WTC11 (cell line): Measurements from ENCODE around the gene PCGF3. TPM values are rescaled to one million over a fixed set of nuclear protein-coding genes. Genes with fewer than 3 reads are reported as not detected.

ENCODE experiments used
- ATAC-seq: fragments of 200-7000 bp; cut with Tn5 transposase; 2 replicates; pipeline ENCODE4 v1.10.0; 2021; ENCODE audit warnings: mild to moderate bottlenecking, moderate library complexity
- CTCF ChIA-PET: fragments of 300-600 bp; sonication (Branson Sonifier 250); formaldehyde crosslinking; loops from one replicate; lab custom pipeline; 2021; ENCODE audit warnings: antibody characterized with exemption; lab: Charles Lee
- POLR2A ChIA-PET: fragments of 350-600 bp; sonication (Branson Sonifier 250); formaldehyde crosslinking; loops from one replicate; lab custom pipeline; 2021; ENCODE audit warnings: antibody characterized with exemption; lab: Charles Lee
- DNase-seq: peaks from one replicate; pipeline ENCODE4 v3.0.0; 2021; ENCODE audit warnings: low spot score
- H3K27ac Mint-ChIP-seq: 2 replicates; pipeline ENCODE4 v1.8.0; 2021; ENCODE audit warnings: mixed read lengths
- H3K27me3 Mint-ChIP-seq: 2 replicates; pipeline ENCODE4 v1.8.0; 2021; ENCODE audit warnings: low read depth, mild to moderate bottlenecking, moderate library complexity, mixed read lengths
- H3K36me3 Mint-ChIP-seq: 2 replicates; pipeline ENCODE4 v1.8.0; 2021; ENCODE audit warnings: mixed read lengths
- H3K4me1 Mint-ChIP-seq: 2 replicates; pipeline ENCODE4 v1.8.0; 2022; ENCODE audit warnings: mixed read lengths
- H3K4me3 Mint-ChIP-seq: 2 replicates; pipeline ENCODE4 v1.8.0; 2021; ENCODE audit warnings: mild to moderate bottlenecking, moderate library complexity, mixed read lengths
- H3K9me3 Mint-ChIP-seq: 2 replicates; pipeline ENCODE4 v1.8.0; 2021; ENCODE audit warnings: mixed read lengths
- AFF4 ChIP-seq: sonication (generic); formaldehyde crosslinking; IDR thresholded peaks from 2 replicates; pipeline ENCODE4 v1.8.1; 2023; ENCODE audit warnings: mild to moderate bottlenecking, missing genetic modification reagents, borderline replicate concordance
- ARID4B ChIP-seq: sonication (generic); formaldehyde crosslinking; IDR thresholded peaks from 2 replicates; pipeline ENCODE4 v1.8.0; 2023; ENCODE audit warnings: missing genetic modification reagents, mild to moderate bottlenecking, borderline replicate concordance
- ATF1 ChIP-seq: sonication (generic); formaldehyde crosslinking; IDR thresholded peaks from 2 replicates; pipeline ENCODE4 v1.8.1; 2023; ENCODE audit warnings: mild to moderate bottlenecking, moderate library complexity, missing genetic modification reagents
- ELF4 ChIP-seq: sonication (generic); formaldehyde crosslinking; IDR thresholded peaks from 2 replicates; pipeline ENCODE4 v1.8.1; 2022; ENCODE audit warnings: low read depth, mild to moderate bottlenecking, moderate library complexity, missing genetic modification reagents
- ESRRA ChIP-seq: sonication (generic); formaldehyde crosslinking; IDR thresholded peaks from 2 replicates; pipeline ENCODE4 v1.8.1; 2022; ENCODE audit warnings: mild to moderate bottlenecking, missing genetic modification reagents, borderline replicate concordance
- FOXK1 ChIP-seq: sonication (generic); formaldehyde crosslinking; IDR thresholded peaks from 2 replicates; pipeline ENCODE4 v1.8.0; 2022; ENCODE audit warnings: mild to moderate bottlenecking, moderate library complexity, missing genetic modification reagents
- HMGA2 ChIP-seq: fragments of 250-450 bp; sonication (Bioruptor Pico); IDR thresholded peaks from 2 replicates; pipeline ENCODE4 v1.4.0; 2021; ENCODE audit warnings: mild to moderate bottlenecking, moderate library complexity
- MAX ChIP-seq: sonication (generic); formaldehyde crosslinking; IDR thresholded peaks from 2 replicates; pipeline ENCODE4 v1.8.0; 2022; ENCODE audit warnings: mild to moderate bottlenecking, missing genetic modification reagents
- NR1H2 ChIP-seq: sonication (generic); formaldehyde crosslinking; IDR thresholded peaks from 2 replicates; pipeline ENCODE4 v1.9.0; 2021; ENCODE audit warnings: mild to moderate bottlenecking, moderate library complexity, missing genetic modification reagents
- NR3C1 ChIP-seq: sonication (generic); formaldehyde crosslinking; conservative IDR thresholded peaks from 2 replicates; pipeline ENCODE4 v1.8.1; 2023; ENCODE audit warnings: low read depth, mild to moderate bottlenecking, missing genetic modification reagents
- SOX15 ChIP-seq: fragments of 250-450 bp; sonication (Bioruptor Pico); IDR thresholded peaks from 2 replicates; pipeline ENCODE4 v1.9.0; 2021; ENCODE audit warnings: mild to moderate bottlenecking
- SP1 ChIP-seq: sonication (generic); formaldehyde crosslinking; conservative IDR thresholded peaks from 2 replicates; pipeline ENCODE4 v1.8.1; 2022; ENCODE audit warnings: missing genetic modification reagents
- TEAD1 ChIP-seq: sonication (generic); formaldehyde crosslinking; IDR thresholded peaks from 2 replicates; pipeline ENCODE4 v1.8.0; 2022; ENCODE audit warnings: mild to moderate bottlenecking, missing genetic modification reagents
- TEAD4 ChIP-seq: sonication (generic); formaldehyde crosslinking; IDR thresholded peaks from 2 replicates; pipeline ENCODE4 v1.8.0; 2022; ENCODE audit warnings: mild to moderate bottlenecking, missing genetic modification reagents
- TP53 ChIP-seq: sonication (generic); formaldehyde crosslinking; IDR thresholded peaks from 2 replicates; pipeline ENCODE4 v1.8.1; 2023; ENCODE audit warnings: mild to moderate bottlenecking, missing genetic modification reagents
- ZNF263 ChIP-seq: sonication (generic); formaldehyde crosslinking; IDR thresholded peaks from 2 replicates; pipeline ENCODE4 v1.8.1; 2022; ENCODE audit warnings: low read depth, mild to moderate bottlenecking, moderate library complexity, missing genetic modification reagents
- ZNF317 ChIP-seq: sonication (generic); formaldehyde crosslinking; IDR thresholded peaks from 2 replicates; pipeline ENCODE4 v1.8.1; 2023; ENCODE audit warnings: low read depth, mild to moderate bottlenecking, moderate library complexity, missing genetic modification reagents, borderline replicate concordance
- ZNF532 ChIP-seq: fragments of 250-450 bp; sonication (Bioruptor Pico); IDR thresholded peaks from 2 replicates; pipeline ENCODE4 v1.9.0; 2021; ENCODE audit warnings: mild to moderate bottlenecking, borderline replicate concordance
- ZNF671 ChIP-seq: fragments of 250-450 bp; sonication (Bioruptor Pico); IDR thresholded peaks from 2 replicates; pipeline ENCODE4 v1.8.0; 2021; ENCODE audit warnings: mild to moderate bottlenecking
- total RNA-seq: library from RNA; stranded (reverse); gene quantifications from 3 replicates; pipeline ENCODE4 v1.2.3, GENCODE V29; 2021
- TF ChIP-seq, protein P1 (sequence below): fragments of 250-450 bp; sonication (Bioruptor Pico); IDR thresholded peaks from 2 replicates; pipeline ENCODE4 v1.9.0; 2021; ENCODE audit warnings: mild to moderate bottlenecking

PCGF3 gene
- total RNA-seq, 1 experiment from 2014 or later, result 65.7 TPM

DNA sequence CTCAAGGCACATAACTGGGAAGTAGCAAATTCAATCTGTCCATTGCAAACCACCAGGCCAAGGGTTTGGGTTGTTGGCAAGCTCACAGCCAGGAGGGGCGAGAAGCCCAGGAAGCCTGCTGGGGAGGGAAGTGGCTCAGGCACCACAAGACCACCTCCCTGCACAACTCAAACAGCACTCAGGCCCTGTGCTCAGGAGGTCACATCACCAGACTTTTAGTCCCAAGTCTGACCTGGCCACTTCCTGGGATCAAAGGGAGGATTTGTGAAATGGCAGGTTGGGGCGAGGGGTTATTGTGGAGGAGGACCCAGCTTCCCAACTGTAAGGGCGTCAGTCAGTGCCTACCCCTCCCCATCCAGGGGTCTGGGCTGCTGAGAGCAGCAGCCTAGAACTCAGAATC, 33.9 kb upstream of the PCGF3 start (continued):
- TF ChIP-seq, protein P1, sequence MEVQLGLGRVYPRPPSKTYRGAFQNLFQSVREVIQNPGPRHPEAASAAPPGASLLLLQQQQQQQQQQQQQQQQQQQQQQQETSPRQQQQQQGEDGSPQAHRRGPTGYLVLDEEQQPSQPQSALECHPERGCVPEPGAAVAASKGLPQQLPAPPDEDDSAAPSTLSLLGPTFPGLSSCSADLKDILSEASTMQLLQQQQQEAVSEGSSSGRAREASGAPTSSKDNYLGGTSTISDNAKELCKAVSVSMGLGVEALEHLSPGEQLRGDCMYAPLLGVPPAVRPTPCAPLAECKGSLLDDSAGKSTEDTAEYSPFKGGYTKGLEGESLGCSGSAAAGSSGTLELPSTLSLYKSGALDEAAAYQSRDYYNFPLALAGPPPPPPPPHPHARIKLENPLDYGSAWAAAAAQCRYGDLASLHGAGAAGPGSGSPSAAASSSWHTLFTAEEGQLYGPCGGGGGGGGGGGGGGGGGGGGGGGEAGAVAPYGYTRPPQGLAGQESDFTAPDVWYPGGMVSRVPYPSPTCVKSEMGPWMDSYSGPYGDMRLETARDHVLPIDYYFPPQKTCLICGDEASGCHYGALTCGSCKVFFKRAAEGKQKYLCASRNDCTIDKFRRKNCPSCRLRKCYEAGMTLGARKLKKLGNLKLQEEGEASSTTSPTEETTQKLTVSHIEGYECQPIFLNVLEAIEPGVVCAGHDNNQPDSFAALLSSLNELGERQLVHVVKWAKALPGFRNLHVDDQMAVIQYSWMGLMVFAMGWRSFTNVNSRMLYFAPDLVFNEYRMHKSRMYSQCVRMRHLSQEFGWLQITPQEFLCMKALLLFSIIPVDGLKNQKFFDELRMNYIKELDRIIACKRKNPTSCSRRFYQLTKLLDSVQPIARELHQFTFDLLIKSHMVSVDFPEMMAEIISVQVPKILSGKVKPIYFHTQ (CRISPR knock-in tag), result no peak
- TF ChIP-seq ZNF317, result no peak
- TF ChIP-seq, all 79 proteins: peak for 0

- no peak for DNase-seq
- ChIA-PET POLR2A (interaction anchor here (1.0 to 1.4 kb wide), 2 partner anchors 9 to 71 kb away, joined by 3 to 4 read pairs; no protein-coding TSS in a partner anchor), CTCF (interaction anchor here (0.6 to 3.2 kb wide), 14 partner anchors 9 to 244 kb away, joined by 3 to 35 read pairs (median 4); partner anchors contain the start of gene PDE6B)
- Mint-ChIP-seq H3K27ac (peak overlapping the region; percentile 94), H3K4me1 (peaks cover 7% of the 10 kb centered on the region), H3K4me3 (peak overlapping the region; percentile 86), H3K36me3 (peaks cover 24% of the 10 kb centered on the region), H3K9me3 (no peaks in the 10 kb centered on the region), H3K27me3 (peaks cover 3% of the 10 kb centered on the region)
- ATAC-seq, result peak; percentile 2
- TF ChIP-seq SP1, result no peak
- no peak for TF ChIP-seq ZNF671 (CRISPR knock-in tag)
- no peak for TF ChIP-seq FOXK1
- no peak for TF ChIP-seq AFF4 (CRISPR knock-in tag)
- no peak for TF ChIP-seq ELF4 (CRISPR knock-in tag)
- TF ChIP-seq ZNF532 (CRISPR knock-in tag), result no peak
- TF ChIP-seq NR3C1 (CRISPR knock-in tag), result no peak
- TF ChIP-seq TEAD4, result peak; percentile 55; the same call in 1 of the 2 replicates
- no peak for TF ChIP-seq ATF1
- no peak for TF ChIP-seq SOX15 (CRISPR knock-in tag)
- no peak for TF ChIP-seq NR1H2
- no peak for TF ChIP-seq ZNF263 (CRISPR knock-in tag)
- TF ChIP-seq MAX (CRISPR knock-in tag), result peak; percentile 51; the same call in 1 of the 2 replicates
- TF ChIP-seq HMGA2, result no peak
- no peak for TF ChIP-seq TP53 (CRISPR knock-in tag)
- 0 out of 2 replicates have a peak, but pooled peaks have one; percentile 44 for TF ChIP-seq ESRRA (CRISPR knock-in tag)
- TF ChIP-seq ARID4B, result 0 out of 2 replicates have a peak, but pooled peaks have one; percentile 36
- TF ChIP-seq TEAD1 (CRISPR knock-in tag), result no peak
Measured at GRCh38 chr4:673349-674091, 32.1 kb upstream of the PCGF3 start.
